ENCODE data around the gene TENM4.
A peak's percentile ranks its signal among the peaks of the same experiment; 100 is the strongest.

The TENM4 gene

GRCh38 chr11:78806214-78807004 is 634.4 kb downstream of the TENM4 start:
- H2AFZ ChIP-seq (ENCODE audit: low read length) = no peak overlapping the region
- H2BK12ac ChIP-seq (ENCODE audit: low read length) = no peak overlapping the region
- H3K9ac ChIP-seq (ENCODE audit: low read depth, low read length, poor library complexity) = no peak overlapping the region
- H3K27ac ChIP-seq (replicated peaks; ENCODE audit: low read length) = no peak overlapping the region
- H3K4me3 ChIP-seq (ENCODE audit: low read length in 2 of 2) = no peak overlapping the region
- H3K23ac ChIP-seq (ENCODE audit: low read depth, low read length, poor library complexity) = no peak overlapping the region
- WGBS, 2 donors (ENCODE audit: extremely low coverage in 2 of 2, insufficient read length in 2 of 2, insufficient replicate concordance in 1 of 2) = no CpG with 5 or more reads among the region's 2 CpGs
- no peak for DNase-seq (ENCODE audit: low spot score)
- no peaks in the 10 kb centered on the region for H3K27me3 ChIP-seq (ENCODE audit: control insufficient read depth in 3 of 3, insufficient read depth in 3 of 3, low read depth in 1 of 3, low read length in 3 of 3)
- no peaks in the 10 kb centered on the region for H3K79me1 ChIP-seq (ENCODE audit: low read depth, low read length)
- H2BK15ac ChIP-seq (ENCODE audit: low read length) = no peak overlapping the region
- H3K4me1 ChIP-seq (ENCODE audit: control insufficient read depth in 2 of 2, insufficient read depth in 1 of 2, low read depth in 1 of 2, low read length in 2 of 2) = peaks cover 28 to 35% of the 10 kb centered on the region in 2 donors
- H3K4ac ChIP-seq (ENCODE audit: low read length) = no peak overlapping the region
- H2AK5ac ChIP-seq (ENCODE audit: low read depth, low read length) = no peak overlapping the region
- no peak overlapping the region for H3K4me2 ChIP-seq (ENCODE audit: insufficient read depth, low read length, poor library complexity, severe bottlenecking)
- no peak overlapping the region for H4K8ac ChIP-seq (ENCODE audit: low read depth, low read length)
- H3K9me3 ChIP-seq (replicated peaks in 1 of 2; ENCODE audit: control insufficient read depth in 2 of 2, insufficient read depth in 1 of 2, low read depth in 1 of 2, low read length in 2 of 2) = no peaks in the 10 kb centered on the region
- no peak overlapping the region for H3K14ac ChIP-seq (ENCODE audit: low read length)
- no peak overlapping the region for H2BK120ac ChIP-seq (ENCODE audit: low read depth, low read length)
- no peak overlapping the region for H4K91ac ChIP-seq (ENCODE audit: low read depth, low read length, poor library complexity)
- no peak overlapping the region for H3K18ac ChIP-seq (ENCODE audit: low read length)
- H3K36me3 ChIP-seq (replicated peaks in 1 of 2; ENCODE audit: control insufficient read depth in 2 of 2, insufficient read depth in 2 of 2, low read length in 2 of 2) = peaks cover 0 to 5% of the 10 kb centered on the region in 2 donors
- H2BK5ac ChIP-seq (ENCODE audit: low read length) = no peak overlapping the region

GRCh38 chr11:78804991-78805390 is 635.8 kb downstream of the TENM4 start:
- Histone ChIP-seq H3K4me3 (ENCODE audit: low read length in 2 of 2) (no peak overlapping the region), H2BK120ac (ENCODE audit: low read depth, low read length) (no peak overlapping the region)
- WGBS, 2 donors (ENCODE audit: extremely low coverage in 2 of 2, insufficient read length in 2 of 2, insufficient replicate concordance in 1 of 2) = no CpG with 5 or more reads among the region's 9 CpGs

DNA sequence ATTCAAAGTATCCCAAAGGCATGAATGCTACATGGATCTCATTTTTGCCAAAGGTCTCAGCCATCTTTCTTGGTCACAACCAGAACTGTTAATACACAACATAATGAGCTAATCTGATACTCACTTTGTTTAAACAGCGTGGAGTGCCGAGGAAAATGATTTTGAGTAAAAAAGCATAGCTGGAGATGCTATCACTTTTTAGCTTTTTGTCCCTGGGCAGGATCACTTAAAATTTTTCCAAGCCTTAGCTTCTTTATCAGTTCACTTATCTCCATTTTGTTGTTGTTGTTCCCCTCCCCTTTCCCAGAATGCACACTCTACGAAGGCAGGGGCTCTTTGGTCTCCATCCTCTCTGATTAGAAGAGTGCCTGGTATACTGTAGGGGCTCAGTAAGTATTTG is 636.8 kb downstream of the TENM4 start:
- Histone ChIP-seq H3K9ac (ENCODE audit: low read depth, low read length, poor library complexity) (no peak overlapping the region), H2AK5ac (ENCODE audit: low read depth, low read length) (no peak overlapping the region), H2BK15ac (ENCODE audit: low read length) (no peak overlapping the region), H3K14ac (ENCODE audit: low read length) (no peak overlapping the region), H4K8ac (ENCODE audit: low read depth, low read length) (no peak overlapping the region), H2BK120ac (ENCODE audit: low read depth, low read length) (no peak overlapping the region), H3K4ac (ENCODE audit: low read length) (no peak overlapping the region), H3K27ac (replicated peaks; ENCODE audit: low read length) (no peak overlapping the region), H3K23ac (ENCODE audit: low read depth, low read length, poor library complexity) (no peak overlapping the region), H2AFZ (ENCODE audit: low read length) (no peak overlapping the region), H2BK5ac (ENCODE audit: low read length) (no peak overlapping the region), H3K79me1 (ENCODE audit: low read depth, low read length) (no peaks in the 10 kb centered on the region), H3K4me3 (ENCODE audit: low read length in 2 of 2) (no peak overlapping the region), H3K9me3 (replicated peaks in 1 of 2; ENCODE audit: control insufficient read depth in 2 of 2, insufficient read depth in 1 of 2, low read depth in 1 of 2, low read length in 2 of 2) (no peaks in the 10 kb centered on the region), H3K18ac (ENCODE audit: low read length) (no peak overlapping the region), H3K4me1 (ENCODE audit: control insufficient read depth in 2 of 2, insufficient read depth in 1 of 2, low read depth in 1 of 2, low read length in 2 of 2) (peaks cover 14 to 24% of the 10 kb centered on the region in 2 donors), H3K27me3 (ENCODE audit: control insufficient read depth in 3 of 3, insufficient read depth in 3 of 3, low read depth in 1 of 3, low read length in 3 of 3) (no peaks in the 10 kb centered on the region), H3K36me3 (replicated peaks in 1 of 2; ENCODE audit: control insufficient read depth in 2 of 2, insufficient read depth in 2 of 2, low read length in 2 of 2) (peaks cover 0 to 5% of the 10 kb centered on the region in 2 donors), H3K4me2 (ENCODE audit: insufficient read depth, low read length, poor library complexity, severe bottlenecking) (no peak overlapping the region), H4K91ac (ENCODE audit: low read depth, low read length, poor library complexity) (no peak overlapping the region), H2BK12ac (ENCODE audit: low read length) (no peak overlapping the region)
- no CpG with 5 or more reads among the region's 3 CpGs for WGBS, 2 donors (ENCODE audit: extremely low coverage in 2 of 2, insufficient read length in 2 of 2, insufficient replicate concordance in 1 of 2)
- no peak for DNase-seq (ENCODE audit: low spot score)

More at GRCh38 chr11:78804991-78805390, 635.8 kb downstream of the TENM4 start:
- Histone ChIP-seq H4K8ac (ENCODE audit: low read depth, low read length) (no peak overlapping the region), H3K79me1 (ENCODE audit: low read depth, low read length) (no peaks in the 10 kb centered on the region), H3K14ac (ENCODE audit: low read length) (no peak overlapping the region), H2AFZ (ENCODE audit: low read length) (no peak overlapping the region), H2BK5ac (ENCODE audit: low read length) (no peak overlapping the region), H3K23ac (ENCODE audit: low read depth, low read length, poor library complexity) (no peak overlapping the region), H3K4ac (ENCODE audit: low read length) (no peak overlapping the region), H2BK15ac (ENCODE audit: low read length) (no peak overlapping the region), H3K4me2 (ENCODE audit: insufficient read depth, low read length, poor library complexity, severe bottlenecking) (no peak overlapping the region), H3K4me1 (ENCODE audit: control insufficient read depth in 2 of 2, insufficient read depth in 1 of 2, low read depth in 1 of 2, low read length in 2 of 2) (peaks cover 24 to 32% of the 10 kb centered on the region in 2 donors), H3K36me3 (replicated peaks in 1 of 2; ENCODE audit: control insufficient read depth in 2 of 2, insufficient read depth in 2 of 2, low read length in 2 of 2) (peaks cover 0 to 5% of the 10 kb centered on the region in 2 donors), H4K91ac (ENCODE audit: low read depth, low read length, poor library complexity) (no peak overlapping the region), H3K27me3 (ENCODE audit: control insufficient read depth in 3 of 3, insufficient read depth in 3 of 3, low read depth in 1 of 3, low read length in 3 of 3) (no peaks in the 10 kb centered on the region), H3K27ac (replicated peaks; ENCODE audit: low read length) (no peak overlapping the region), H3K9ac (ENCODE audit: low read depth, low read length, poor library complexity) (no peak overlapping the region), H2AK5ac (ENCODE audit: low read depth, low read length) (no peak overlapping the region), H3K18ac (ENCODE audit: low read length) (peak overlapping the region; percentile 69), H3K9me3 (replicated peaks in 1 of 2; ENCODE audit: control insufficient read depth in 2 of 2, insufficient read depth in 1 of 2, low read depth in 1 of 2, low read length in 2 of 2) (no peaks in the 10 kb centered on the region), H2BK12ac (ENCODE audit: low read length) (no peak overlapping the region)
- no peak for DNase-seq (ENCODE audit: low spot score)

- H2AFZ ChIP-seq (ENCODE audit: low read length) = no peak overlapping the region
- H3K4me3 ChIP-seq (ENCODE audit: low read length in 2 of 2) = no peak overlapping the region
- no peak overlapping the region for H4K91ac ChIP-seq (ENCODE audit: low read depth, low read length, poor library complexity)
- no peaks in the 10 kb centered on the region for H3K79me1 ChIP-seq (ENCODE audit: low read depth, low read length)
- H4K8ac ChIP-seq (ENCODE audit: low read depth, low read length) = no peak overlapping the region
- H2BK12ac ChIP-seq (ENCODE audit: low read length) = peak overlapping the region; percentile 58
- no peak overlapping the region for H3K9ac ChIP-seq (ENCODE audit: low read depth, low read length, poor library complexity)
- H3K27me3 ChIP-seq (ENCODE audit: control insufficient read depth in 3 of 3, insufficient read depth in 3 of 3, low read depth in 1 of 3, low read length in 3 of 3) = no peaks in the 10 kb centered on the region
- H2BK5ac ChIP-seq (ENCODE audit: low read length) = no peak overlapping the region
- no peak overlapping the region for H3K4ac ChIP-seq (ENCODE audit: low read length)
- peak overlapping the region; percentile 66 for H3K18ac ChIP-seq (ENCODE audit: low read length)
- peaks cover 19 to 22% of the 10 kb centered on the region in 2 donors for H3K4me1 ChIP-seq (ENCODE audit: control insufficient read depth in 2 of 2, insufficient read depth in 1 of 2, low read depth in 1 of 2, low read length in 2 of 2)
- no peak overlapping the region for H3K27ac ChIP-seq (replicated peaks; ENCODE audit: low read length)
- no peak overlapping the region for H2BK120ac ChIP-seq (ENCODE audit: low read depth, low read length)
- H2BK15ac ChIP-seq (ENCODE audit: low read length) = no peak overlapping the region
- H3K23ac ChIP-seq (ENCODE audit: low read depth, low read length, poor library complexity) = no peak overlapping the region
- H3K36me3 ChIP-seq (replicated peaks in 1 of 2; ENCODE audit: control insufficient read depth in 2 of 2, insufficient read depth in 2 of 2, low read length in 2 of 2) = peaks cover 0 to 5% of the 10 kb centered on the region in 2 donors
- H3K14ac ChIP-seq (ENCODE audit: low read length) = no peak overlapping the region
- DNase-seq (ENCODE audit: low spot score) = no peak
- H3K9me3 ChIP-seq (replicated peaks in 1 of 2; ENCODE audit: control insufficient read depth in 2 of 2, insufficient read depth in 1 of 2, low read depth in 1 of 2, low read length in 2 of 2) = no peaks in the 10 kb centered on the region
- H2AK5ac ChIP-seq (ENCODE audit: low read depth, low read length) = no peak overlapping the region
- no peak overlapping the region for H3K4me2 ChIP-seq (ENCODE audit: insufficient read depth, low read length, poor library complexity, severe bottlenecking)
- no CpG with 5 or more reads among the region's 11 CpGs for WGBS, 2 donors (ENCODE audit: extremely low coverage in 2 of 2, insufficient read length in 2 of 2, insufficient replicate concordance in 1 of 2)
These were observed 638.6 kb downstream of the TENM4 start for GRCh38 chr11:78802058-78802761.
